Ishikawa (cell line): ENCODE results near the gene EYA2.

Experiments
- CREB1 ChIP-seq: IDR thresholded peaks from 2 replicates; pipeline ENCODE4 v1.6.1; 2012; ENCODE audit warnings: low read depth
- EP300 ChIP-seq: IDR thresholded peaks from 2 replicates; pipeline ENCODE4 v1.6.1; 2012; ENCODE audit warnings: borderline replicate concordance
- FOXM1 ChIP-seq: IDR thresholded peaks from 2 replicates; pipeline ENCODE4 v1.6.1; 2012; ENCODE audit warnings: low read depth, borderline replicate concordance
- MAX ChIP-seq: IDR thresholded peaks from 2 replicates; pipeline ENCODE4 v1.6.1; 2012
- NFIC ChIP-seq: IDR thresholded peaks from 2 replicates; pipeline ENCODE4 v1.6.1; 2012
- RAD21 ChIP-seq: IDR thresholded peaks from 2 replicates; pipeline ENCODE4 v1.6.1; 2012; ENCODE audit warnings: low read depth
- REST ChIP-seq: IDR thresholded peaks from 2 replicates; pipeline ENCODE4 v1.6.1; 2012; ENCODE audit warnings: low read depth, mild to moderate bottlenecking
- TAF1 ChIP-seq: IDR thresholded peaks from 2 replicates; pipeline ENCODE4 v1.6.1; 2012; ENCODE audit warnings: low read depth, mild to moderate bottlenecking
- TCF12 ChIP-seq: IDR thresholded peaks from 2 replicates; pipeline ENCODE4 v1.6.1; 2012; ENCODE audit warnings: low read depth
- TEAD4 ChIP-seq: IDR thresholded peaks from 2 replicates; pipeline ENCODE4 v1.6.1; 2012
- USF1 ChIP-seq: IDR thresholded peaks from 2 replicates; pipeline ENCODE4 v1.6.1; 2012
- YY1 ChIP-seq: IDR thresholded peaks from 2 replicates; pipeline ENCODE4 v1.6.1; 2012; ENCODE audit warnings: low read depth

GRCh38 chr20:47044938-47045337, 150.3 kb downstream of the EYA2 start:
- TF ChIP-seq REST = no peak
- TF ChIP-seq EP300 = no peak
- TF ChIP-seq TAF1 = no peak
- no peak for TF ChIP-seq RAD21
- TF ChIP-seq MAX = no peak
- TF ChIP-seq NFIC = no peak
- TF ChIP-seq TEAD4 = no peak
- TF ChIP-seq FOXM1 = no peak
- TF ChIP-seq YY1 = no peak
- TF ChIP-seq USF1 = no peak
- TF ChIP-seq CREB1 = no peak
- no peak for TF ChIP-seq TCF12
